Naive thymus-derived CD4-positive, alpha-beta T cell (primary cell): ENCODE results near the gene CCDC88A. TPM values are rescaled to one million over a fixed set of nuclear protein-coding genes. Genes with fewer than 3 reads are reported as not detected.

ENCODE experiments used
- ATAC-seq: fragments of 150-1000 bp; cut with Tn5 transposase; 2 replicates; pipeline ENCODE4 v1.10.0; 2021; ENCODE audit warnings: mild to moderate bottlenecking, moderate library complexity
- CTCF ChIA-PET: fragments of 350-600 bp; sonication (Branson Sonifier 250); formaldehyde crosslinking; loops from one replicate; lab custom pipeline; 2021; ENCODE audit warnings: antibody characterized with exemption; lab: Charles Lee
- POLR2A ChIA-PET: fragments of 350-600 bp; sonication (Branson Sonifier 250); formaldehyde crosslinking; loops from one replicate; lab custom pipeline; 2021; ENCODE audit warnings: antibody characterized with exemption, inconsistent platforms; lab: Charles Lee
- DNase-seq, 9 donors: peaks; one replicate each; pipeline versions ENCODE4 v3.0.0 to v3.0.0-alpha.2; 2020 to 2022; ENCODE audit warnings: mixed read lengths in 1 of 9
- H3K27ac ChIP-seq: one replicate; pipeline ENCODE4 v1.7.0; 2013; ENCODE audit warnings: mild to moderate bottlenecking, low read depth, low read length, moderate library complexity
- H3K27me3 ChIP-seq, 2 donors: one replicate each; pipeline ENCODE4 v1.7.0; 2013; ENCODE audit warnings: low read length in 2 of 2, mild to moderate bottlenecking in 2 of 2, moderate library complexity in 2 of 2; ENCODE audit not compliant: control insufficient read depth in 2 of 2, insufficient read depth in 2 of 2
- H3K36me3 ChIP-seq, 3 experiments: 1 replicate in 2 of 3; 2 replicates in 1 of 3; pipeline ENCODE4 v1.7.0; 2013; ENCODE audit warnings: low read length in 3 of 3, mild to moderate bottlenecking in 3 of 3, moderate library complexity in 1 of 3; ENCODE audit not compliant: insufficient read depth in 3 of 3, control insufficient read depth in 2 of 3
- H3K4me1 ChIP-seq, 2 donors: one replicate each; pipeline ENCODE4 v1.7.0; 2013; ENCODE audit warnings: low read length in 2 of 2, mild to moderate bottlenecking in 2 of 2, moderate library complexity in 1 of 2; ENCODE audit not compliant: control insufficient read depth in 2 of 2, insufficient read depth in 2 of 2
- H3K4me3 ChIP-seq: 2 replicates; pipeline ENCODE4 v1.7.0; 2013; ENCODE audit warnings: mild to moderate bottlenecking, low read length
- H3K9me3 ChIP-seq, 3 experiments: 1 replicate in 2 of 3; 2 replicates in 1 of 3; pipeline ENCODE4 v1.7.0; 2013; ENCODE audit warnings: low read length in 3 of 3; ENCODE audit not compliant: control insufficient read depth in 2 of 3
- H3K27ac Mint-ChIP-seq, 9 donors: one replicate each; pipeline ENCODE4 v1.8.0; 2020 to 2022; ENCODE audit warnings: mixed read lengths in 9 of 9, mild to moderate bottlenecking in 8 of 9, moderate library complexity in 5 of 9, inconsistent platforms in 2 of 9
- H3K27me3 Mint-ChIP-seq, 5 donors: one replicate each; pipeline ENCODE4 v1.8.0; 2021 to 2022; ENCODE audit warnings: mixed read lengths in 5 of 5, mild to moderate bottlenecking in 1 of 5
- H3K36me3 Mint-ChIP-seq, 5 donors: one replicate each; pipeline ENCODE4 v1.8.0; 2020 to 2022; ENCODE audit warnings: mixed read lengths in 5 of 5, mild to moderate bottlenecking in 3 of 5, inconsistent platforms in 1 of 5
- H3K4me1 Mint-ChIP-seq, 7 donors: one replicate each; pipeline ENCODE4 v1.8.0; 2020 to 2022; ENCODE audit warnings: mixed read lengths in 7 of 7, mild to moderate bottlenecking in 3 of 7, inconsistent platforms in 1 of 7
- H3K4me3 Mint-ChIP-seq, 10 donors: one replicate each; pipeline ENCODE4 v1.8.0; 2020 to 2022; ENCODE audit warnings: mild to moderate bottlenecking in 10 of 10, mixed read lengths in 10 of 10, moderate library complexity in 6 of 10, inconsistent platforms in 2 of 10
- H3K9me3 Mint-ChIP-seq, 11 donors: one replicate each; pipeline ENCODE4 v1.8.0; 2020 to 2022; ENCODE audit warnings: mixed read lengths in 11 of 11, mild to moderate bottlenecking in 4 of 11, inconsistent platforms in 1 of 11, moderate library complexity in 1 of 11
- intact Hi-C, 2 donors: fragments of 100-400 bp; cut with micrococcal nuclease; formaldehyde crosslinking; loops; one replicate each; pipeline ENCODE4 v1.15.1; 2023
- polyA plus RNA-seq, 2 donors: library from polyadenylated mRNA; unstranded; fragments of 300-500 nt; fragmentation: Illumina TruSeq; gene quantifications; one replicate each; pipeline ENCODE4 v1.2.3, GENCODE V29; 2021
- total RNA-seq, 6 experiments: library from RNA in 5 of 6; stranded (reverse) in 5 of 6; gene quantifications; 1 replicate in 5 of 6; 2 replicates in 1 of 6; pipeline ENCODE4 v1.2.3 and lab custom pipeline; 2021 to 2026

CCDC88A gene, protein sequence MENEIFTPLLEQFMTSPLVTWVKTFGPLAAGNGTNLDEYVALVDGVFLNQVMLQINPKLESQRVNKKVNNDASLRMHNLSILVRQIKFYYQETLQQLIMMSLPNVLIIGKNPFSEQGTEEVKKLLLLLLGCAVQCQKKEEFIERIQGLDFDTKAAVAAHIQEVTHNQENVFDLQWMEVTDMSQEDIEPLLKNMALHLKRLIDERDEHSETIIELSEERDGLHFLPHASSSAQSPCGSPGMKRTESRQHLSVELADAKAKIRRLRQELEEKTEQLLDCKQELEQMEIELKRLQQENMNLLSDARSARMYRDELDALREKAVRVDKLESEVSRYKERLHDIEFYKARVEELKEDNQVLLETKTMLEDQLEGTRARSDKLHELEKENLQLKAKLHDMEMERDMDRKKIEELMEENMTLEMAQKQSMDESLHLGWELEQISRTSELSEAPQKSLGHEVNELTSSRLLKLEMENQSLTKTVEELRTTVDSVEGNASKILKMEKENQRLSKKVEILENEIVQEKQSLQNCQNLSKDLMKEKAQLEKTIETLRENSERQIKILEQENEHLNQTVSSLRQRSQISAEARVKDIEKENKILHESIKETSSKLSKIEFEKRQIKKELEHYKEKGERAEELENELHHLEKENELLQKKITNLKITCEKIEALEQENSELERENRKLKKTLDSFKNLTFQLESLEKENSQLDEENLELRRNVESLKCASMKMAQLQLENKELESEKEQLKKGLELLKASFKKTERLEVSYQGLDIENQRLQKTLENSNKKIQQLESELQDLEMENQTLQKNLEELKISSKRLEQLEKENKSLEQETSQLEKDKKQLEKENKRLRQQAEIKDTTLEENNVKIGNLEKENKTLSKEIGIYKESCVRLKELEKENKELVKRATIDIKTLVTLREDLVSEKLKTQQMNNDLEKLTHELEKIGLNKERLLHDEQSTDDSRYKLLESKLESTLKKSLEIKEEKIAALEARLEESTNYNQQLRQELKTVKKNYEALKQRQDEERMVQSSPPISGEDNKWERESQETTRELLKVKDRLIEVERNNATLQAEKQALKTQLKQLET (N-terminal part only)
- total RNA-seq (10 to 100 TPM in 4 of 5 experiments, 1 to 10 TPM in 1; 9.9 to 53.3 (median 15.9) TPM), polyA plus RNA-seq (1 to 10 TPM; 1.2 to 5.1 TPM), total RNA-seq (lab: John Stamatoyannopoulos, UW) (28.4 reads per million, percentile 58 among the genes with 10 or more reads in this experiment)

DNA sequence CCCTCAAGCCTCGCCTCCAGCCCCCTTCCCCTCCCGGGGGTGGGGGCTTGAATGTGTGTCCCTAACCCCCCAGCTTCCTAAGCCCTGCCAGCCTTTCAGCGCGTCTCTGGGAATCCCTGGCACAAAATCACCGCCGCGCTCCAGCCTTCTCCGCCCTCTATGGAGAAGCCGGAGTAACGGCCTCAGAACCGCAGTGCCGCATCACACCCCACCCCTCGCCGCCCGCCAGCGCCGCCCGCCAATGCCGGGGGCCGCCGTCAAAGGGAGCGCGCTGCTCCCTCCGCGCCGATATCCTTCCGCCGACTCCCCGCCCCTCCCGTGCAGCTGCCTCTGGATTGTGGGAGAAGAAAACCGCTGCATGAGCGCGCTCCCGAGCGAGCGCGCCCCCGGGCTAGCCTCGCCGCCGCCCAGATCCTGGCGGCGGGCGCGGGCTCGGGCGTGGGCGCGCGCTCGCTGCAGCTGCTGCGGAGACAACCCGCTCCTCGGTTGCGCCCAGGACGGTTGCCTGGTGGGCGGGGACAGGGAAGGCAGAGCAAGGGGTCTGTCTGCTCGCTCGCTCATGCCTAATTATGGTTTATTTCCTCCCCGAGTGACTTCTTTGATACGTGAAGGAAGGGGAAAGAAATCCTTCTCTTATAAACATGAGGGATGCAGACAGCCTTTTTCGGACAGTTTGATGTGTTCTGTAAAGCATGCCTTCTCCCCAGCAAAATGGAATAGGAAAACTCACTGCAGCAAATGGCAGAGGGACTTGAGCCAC, at the start of gene CCDC88A:
Gene CCDC88A, minus strand, starts transcription at position 178 of the 760 bp plus-strand sequence. CDS start 777 bp downstream, outside the sequence.
- no peaks in the 10 kb centered on the region for H3K27me3 ChIP-seq
- peak within 1 kb of the TSS; percentile 86 to 98 (median 94) for H3K4me3 Mint-ChIP-seq
- H3K36me3 Mint-ChIP-seq = no peaks in the 10 kb centered on the region
- H3K27me3 Mint-ChIP-seq = peaks cover 0 to 40% (median 0%) of the 10 kb centered on the region in 5 donors
- intact Hi-C loops = loop anchor here (1.0 to 10.0 kb wide), 22 partner anchors 12 to 1653 kb away; partner anchors contain the start of genes CFAP36 (in 2 of the 2), CLHC1 (in 2 of the 2), EML6 (in 2 of the 2) and MTIF2 (in 2 of the 2)
- peak within 1 kb of the TSS; percentile 69 for H3K27ac ChIP-seq
- H3K9me3 Mint-ChIP-seq = peaks cover 0 to 3% (median 0%) of the 10 kb centered on the region in 11 donors
- H3K9me3 ChIP-seq = no peaks in the 10 kb centered on the region
- peak; percentile 92 for ATAC-seq
- peak within 1 kb of the TSS; percentile 50 to 97 (median 85) for H3K27ac Mint-ChIP-seq
- H3K4me1 ChIP-seq = peaks cover 0 to 6% of the 10 kb centered on the region in 2 donors
- H3K4me1 Mint-ChIP-seq = peaks cover 5 to 49% (median 41%) of the 10 kb centered on the region in 7 donors
- ChIA-PET CTCF (no interaction called here), POLR2A (interaction anchor here (0.9 to 2.3 kb wide), 5 partner anchors 99 to 198 kb away, joined by 3 to 8 read pairs (median 4); partner anchors contain the start of genes CFAP36 and PPP4R3B)
- no peaks in the 10 kb centered on the region for H3K36me3 ChIP-seq
- peak within 1 kb of the TSS; percentile 91 for H3K4me3 ChIP-seq
- peak; percentile 78 to 91 (median 85) for DNase-seq

DNA sequence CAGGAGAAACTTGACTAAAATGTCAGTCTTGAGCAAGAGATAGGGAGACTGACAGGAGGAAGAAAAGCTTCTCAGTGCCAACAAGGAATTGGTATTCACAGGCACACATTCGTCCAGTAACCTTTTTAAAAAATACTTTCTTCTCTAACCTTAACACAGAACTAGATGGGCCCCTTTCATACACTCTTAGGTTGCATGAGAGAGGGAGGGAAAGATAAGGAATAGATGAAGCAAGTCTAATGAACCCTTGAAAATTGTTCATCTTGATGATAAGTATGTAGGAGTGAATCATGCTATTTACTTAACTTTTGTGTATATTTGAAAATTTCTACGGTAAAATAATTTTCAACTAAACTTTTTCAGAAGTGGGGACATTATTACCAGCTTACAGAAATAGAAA, 42.0 kb upstream of the CCDC88A start:
- Histone ChIP-seq H3K4me1 (no peaks in the 10 kb centered on the region), H3K27me3 (no peaks in the 10 kb centered on the region), H3K27ac (no peak overlapping the region), H3K36me3 (no peaks in the 10 kb centered on the region), H3K9me3 (no peaks in the 10 kb centered on the region), H3K4me3 (no peak overlapping the region)
- intact Hi-C loops = no loop called here
- H3K9me3 Mint-ChIP-seq = peaks cover 0 to 4% (median 2%) of the 10 kb centered on the region in 11 donors
- no peak overlapping the region for H3K4me3 Mint-ChIP-seq
- no peak for DNase-seq
- POLR2A ChIA-PET = no interaction called here
- H3K27ac Mint-ChIP-seq = no peak overlapping the region
- no peaks in the 10 kb centered on the region for H3K4me1 Mint-ChIP-seq
- CTCF ChIA-PET = interaction anchor here (0.6 kb wide), 1 partner anchor 57 kb away, joined by 3 read pairs; no protein-coding TSS in a partner anchor
- peaks cover 0 to 2% (median 0%) of the 10 kb centered on the region in 5 donors for H3K36me3 Mint-ChIP-seq
- ATAC-seq = no peak
- peaks cover 0 to 9% (median 5%) of the 10 kb centered on the region in 5 donors for H3K27me3 Mint-ChIP-seq

DNA sequence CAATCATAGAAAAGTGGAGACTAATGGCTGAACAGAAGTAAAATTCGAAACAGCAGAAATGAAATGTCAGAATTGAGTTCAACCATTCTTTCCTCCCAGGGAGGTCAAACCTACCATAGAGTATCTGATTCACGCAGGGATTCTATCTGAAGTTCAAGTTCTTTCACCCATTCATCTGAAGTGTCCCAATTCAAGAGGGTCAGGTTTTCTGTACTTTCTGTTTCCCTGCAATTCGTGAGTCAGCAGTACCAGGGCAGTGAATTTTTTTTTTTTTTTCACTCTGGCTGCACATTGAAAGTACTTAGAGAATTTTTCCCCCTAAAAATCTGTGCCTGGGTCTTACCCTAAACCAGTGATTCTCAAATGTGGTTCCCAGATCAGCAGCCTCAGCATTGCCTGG, 40.9 kb upstream of the CCDC88A start:
- intact Hi-C loops = no loop called here
- H3K9me3 Mint-ChIP-seq = peaks cover 0 to 4% (median 2%) of the 10 kb centered on the region in 11 donors
- no peaks in the 10 kb centered on the region for H3K36me3 ChIP-seq
- CTCF ChIA-PET = no interaction called here
- ATAC-seq (no peak), DNase-seq (no peak)
- H3K4me1 ChIP-seq = no peaks in the 10 kb centered on the region
- H3K27ac Mint-ChIP-seq = no peak overlapping the region
- H3K27ac ChIP-seq = no peak overlapping the region
- no peaks in the 10 kb centered on the region for H3K4me1 Mint-ChIP-seq
- no peak overlapping the region for H3K4me3 Mint-ChIP-seq
- H3K4me3 ChIP-seq = no peak overlapping the region
- POLR2A ChIA-PET = no interaction called here
- H3K9me3 ChIP-seq = no peaks in the 10 kb centered on the region
- no peaks in the 10 kb centered on the region for H3K27me3 ChIP-seq
- no peaks in the 10 kb centered on the region for H3K36me3 Mint-ChIP-seq
- H3K27me3 Mint-ChIP-seq = peaks cover 0 to 9% (median 5%) of the 10 kb centered on the region in 5 donors

DNA sequence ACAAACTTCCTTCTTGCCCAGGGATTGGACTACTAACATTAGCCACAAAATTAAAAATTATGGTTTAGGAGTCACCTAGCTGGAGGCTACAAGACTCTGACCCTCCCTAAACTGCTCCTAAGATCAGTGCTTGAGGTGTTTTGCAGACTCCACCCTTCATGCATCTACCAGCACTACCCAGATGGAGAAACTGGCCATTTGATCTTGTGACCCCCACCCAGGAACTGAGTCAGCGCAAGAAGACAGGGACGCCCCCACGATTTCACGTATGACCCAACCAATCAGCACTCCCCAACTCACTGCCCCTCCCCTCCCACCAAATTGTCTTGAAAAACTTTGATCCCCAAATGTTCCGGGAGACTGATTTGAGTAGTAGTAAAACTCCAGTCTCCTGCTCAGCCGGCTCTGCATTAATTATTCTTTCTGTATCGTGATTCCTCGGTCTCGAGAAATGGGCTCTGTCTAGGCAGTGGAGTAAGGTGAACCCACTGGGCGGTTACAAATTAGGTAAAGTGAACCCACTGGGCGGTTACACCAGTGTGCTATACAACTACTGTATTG, 40.1 kb upstream of the CCDC88A start:
- no peak overlapping the region for H3K27ac ChIP-seq
- no peaks in the 10 kb centered on the region for H3K36me3 ChIP-seq
- peaks cover 0 to 4% (median 1%) of the 10 kb centered on the region in 11 donors for H3K9me3 Mint-ChIP-seq
- H3K27me3 Mint-ChIP-seq = peaks cover 0 to 8% (median 5%) of the 10 kb centered on the region in 5 donors
- no peaks in the 10 kb centered on the region for H3K4me1 ChIP-seq
- no peaks in the 10 kb centered on the region for H3K36me3 Mint-ChIP-seq
- CTCF ChIA-PET = interaction anchor here (0.6 kb wide), 1 partner anchor 129 kb away, joined by 3 read pairs; no protein-coding TSS in a partner anchor
- no peak overlapping the region for H3K4me3 ChIP-seq
- no peaks in the 10 kb centered on the region for H3K4me1 Mint-ChIP-seq
- DNase-seq (no peak), ATAC-seq (no peak)
- intact Hi-C loops = no loop called here
- H3K27me3 ChIP-seq = no peaks in the 10 kb centered on the region
- POLR2A ChIA-PET = no interaction called here
- H3K9me3 ChIP-seq = no peaks in the 10 kb centered on the region
- no peak overlapping the region for H3K4me3 Mint-ChIP-seq
- no peak overlapping the region for H3K27ac Mint-ChIP-seq

DNA sequence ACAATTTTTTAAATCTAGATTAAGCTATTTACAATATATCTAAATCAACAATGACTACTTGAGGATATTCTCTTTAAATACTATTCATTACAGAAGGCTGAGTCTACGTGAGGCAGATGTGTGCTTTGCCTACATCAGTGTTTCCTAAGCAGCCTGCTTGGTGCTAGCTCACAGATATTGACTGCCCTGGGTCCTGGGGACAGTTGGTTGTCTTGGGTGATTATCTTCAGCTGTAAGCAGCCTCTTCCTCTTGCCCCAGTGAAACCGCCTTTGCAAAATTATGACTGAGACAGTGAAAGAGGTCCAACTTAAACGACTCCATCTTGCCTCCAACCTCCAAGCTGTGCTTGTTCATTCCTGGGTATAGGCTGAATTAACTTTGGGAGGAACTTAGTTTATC, 39.6 kb upstream of the CCDC88A start:
- ATAC-seq (no peak), DNase-seq (no peak)

More for the DNA sequence above, 39.6 kb upstream of the CCDC88A start:
- no peaks in the 10 kb centered on the region for H3K36me3 ChIP-seq
- no peaks in the 10 kb centered on the region for H3K9me3 ChIP-seq
- Mint-ChIP-seq H3K4me1 (no peaks in the 10 kb centered on the region), H3K4me3 (no peak overlapping the region), H3K27ac (no peak overlapping the region), H3K9me3 (peaks cover 0 to 4% (median 0%) of the 10 kb centered on the region in 11 donors), H3K27me3 (peaks cover 0 to 8% (median 5%) of the 10 kb centered on the region in 5 donors), H3K36me3 (no peaks in the 10 kb centered on the region)
- ChIA-PET POLR2A (no interaction called here), CTCF (no interaction called here)
- no peaks in the 10 kb centered on the region for H3K27me3 ChIP-seq
- H3K27ac ChIP-seq = no peak overlapping the region
- no peak overlapping the region for H3K4me3 ChIP-seq
- intact Hi-C loops = no loop called here
- H3K4me1 ChIP-seq = no peaks in the 10 kb centered on the region
